Caco-2 (cell line): ENCODE data around the gene CDC42EP3. TPM values are rescaled to one million over a fixed set of nuclear protein-coding genes. Genes with fewer than 3 reads are reported as not detected.

Experiments
- BruUV-seq: library from RNA; stranded (reverse); fragments of 400-500 nt; replicated peaks from 2 replicates; lab custom pipeline; 2021; lab: Mats Ljungman, UMichigan
- CTCF ChIA-PET: fragments of 300-600 bp; sonication (Branson Sonifier 250); formaldehyde crosslinking; loops from one replicate; lab custom pipeline; 2022; ENCODE audit warnings: antibody characterized with exemption; lab: Charles Lee
- POLR2A ChIA-PET: fragments of 300-600 bp; sonication (Branson Sonifier 250); formaldehyde crosslinking; loops from one replicate; lab custom pipeline; 2022; ENCODE audit warnings: antibody characterized with exemption; lab: Charles Lee
- DNase-seq, 2 experiments: peaks; one replicate each; pipeline versions ENCODE4 v3.0.0 to v3.0.0-alpha.2; 2020 to 2022
- H3K27me3 ChIP-seq: replicated peaks from 2 replicates; pipeline ENCODE4 v1.6.0; 2011; ENCODE audit warnings: low read length; ENCODE audit not compliant: control insufficient read depth, insufficient read depth
- H3K36me3 ChIP-seq: 2 replicates; pipeline ENCODE4 v1.5.1; 2011; ENCODE audit warnings: low read length; ENCODE audit not compliant: control insufficient read depth, insufficient read depth
- H3K4me1 ChIP-seq: fragments of 250-450 bp; sonication (Bioruptor Pico); 2 replicates; pipeline ENCODE4 v1.5.1; 2020; ENCODE audit warnings: mild to moderate bottlenecking
- H3K4me3 ChIP-seq: 2 replicates; pipeline ENCODE4 v1.5.1; 2011; ENCODE audit warnings: low read depth, mild to moderate bottlenecking, control low read depth, low read length
- H3K9me3 ChIP-seq: fragments of 250-450 bp; sonication (Bioruptor Pico); 2 replicates; pipeline ENCODE4 v1.5.1; 2020; ENCODE audit warnings: mild to moderate bottlenecking, moderate library complexity
- H3K27ac Mint-ChIP-seq: one replicate; pipeline ENCODE4 v1.8.0; 2022; ENCODE audit warnings: mixed read lengths; ENCODE audit not compliant: unreplicated experiment
- H3K27me3 Mint-ChIP-seq: one replicate; pipeline ENCODE4 v1.8.0; 2022; ENCODE audit warnings: mixed read lengths; ENCODE audit not compliant: insufficient read depth, unreplicated experiment
- H3K36me3 Mint-ChIP-seq: one replicate; pipeline ENCODE4 v1.8.0; 2022; ENCODE audit warnings: mild to moderate bottlenecking, mixed read lengths; ENCODE audit not compliant: insufficient read depth, unreplicated experiment
- H3K4me1 Mint-ChIP-seq: one replicate; pipeline ENCODE4 v1.8.0; 2022; ENCODE audit warnings: low read depth, mixed read lengths; ENCODE audit not compliant: unreplicated experiment
- H3K4me3 Mint-ChIP-seq: one replicate; pipeline ENCODE4 v1.8.0; 2022; ENCODE audit warnings: mild to moderate bottlenecking, moderate library complexity, mixed read lengths; ENCODE audit not compliant: unreplicated experiment
- H3K9me3 Mint-ChIP-seq: one replicate; pipeline ENCODE4 v1.8.0; 2022; ENCODE audit warnings: mixed read lengths; ENCODE audit not compliant: unreplicated experiment
- CTCF ChIP-seq, 2 experiments: fragments of 200-600 bp in 1 of 2; IDR thresholded peaks; 1 replicate in 1 of 2; 2 replicates in 1 of 2; pipeline versions ENCODE4 v1.5.1 to v1.8.0; 2011 to 2022; ENCODE audit warnings: antibody characterized with exemption in 1 of 2, control low read depth in 1 of 2, inconsistent platforms in 1 of 2, low read depth in 1 of 2, low read length in 1 of 2, mild to moderate bottlenecking in 1 of 2, moderate library complexity in 1 of 2; ENCODE audit not compliant: insufficient read depth in 1 of 2, severe bottlenecking in 1 of 2, unreplicated experiment in 1 of 2
- intact Hi-C: fragments of 100-400 bp; cut with micrococcal nuclease; formaldehyde crosslinking; loops from one replicate; pipeline ENCODE4 v1.10.0; 2022; ENCODE audit not compliant: unreplicated experiment
- total RNA-seq: library from RNA; stranded (reverse); gene quantifications from 2 replicates; pipeline ENCODE4 v1.2.3, GENCODE V29; 2022

The CDC42EP3 gene
- total RNA-seq, 1 experiment from 2014 or later, result 95.8 TPM

GRCh38 chr2:37616677-37617005, 54.8 kb downstream of the CDC42EP3 start:
- Histone ChIP-seq H3K27me3 (no peaks in the 10 kb centered on the region), H3K9me3 (no peaks in the 10 kb centered on the region), H3K36me3 (no peaks in the 10 kb centered on the region), H3K4me1 (peaks cover 6% of the 10 kb centered on the region; the same call in 1 of the 2 replicates), H3K4me3 (no peak overlapping the region)
- no peak for TF ChIP-seq CTCF (IDR thresholded peaks at IDR 0.05; ENCODE audit: insufficient read depth in 1 of 2, low read depth in 1 of 2, low read length in 1 of 2, severe bottlenecking in 1 of 2, unreplicated experiment in 1 of 2)
- intact Hi-C loops, result no loop called here
- BruUV-seq, result no TSS peak
- ChIA-PET CTCF (interaction anchor here (1.0 kb wide), 1 partner anchor 11 kb away, joined by 4 read pairs; no protein-coding TSS in a partner anchor), POLR2A (no interaction called here)
- Mint-ChIP-seq H3K9me3 (peaks cover 9% of the 10 kb centered on the region), H3K36me3 (no peaks in the 10 kb centered on the region), H3K4me3 (no peak overlapping the region), H3K4me1 (peaks cover 8% of the 10 kb centered on the region), H3K27ac (no peak overlapping the region), H3K27me3 (no peaks in the 10 kb centered on the region)
- DNase-seq, result no peak

GRCh38 chr2:37615804-37616676, 55.4 kb downstream of the CDC42EP3 start:
- Mint-ChIP-seq H3K9me3 (peaks cover 5% of the 10 kb centered on the region), H3K4me3 (no peak overlapping the region), H3K27ac (no peak overlapping the region), H3K36me3 (no peaks in the 10 kb centered on the region), H3K4me1 (peaks cover 8% of the 10 kb centered on the region), H3K27me3 (no peaks in the 10 kb centered on the region)
- no peak overlapping the region for H3K4me3 ChIP-seq
- intact Hi-C loops, result no loop called here
- POLR2A ChIA-PET, result no interaction called here
- DNase-seq, result no peak
- no peaks in the 10 kb centered on the region for H3K36me3 ChIP-seq
- no peaks in the 10 kb centered on the region for H3K27me3 ChIP-seq
- no TSS peak for BruUV-seq
- CTCF ChIA-PET, result interaction anchor here (1.0 kb wide), 1 partner anchor 10 kb away, joined by 4 read pairs; no protein-coding TSS in a partner anchor
- peaks cover 6% of the 10 kb centered on the region; the same call in 1 of the 2 replicates for H3K4me1 ChIP-seq
- no peaks in the 10 kb centered on the region for H3K9me3 ChIP-seq
- TF ChIP-seq CTCF (IDR thresholded peaks at IDR 0.05; ENCODE audit: insufficient read depth in 1 of 2, low read depth in 1 of 2, low read length in 1 of 2, severe bottlenecking in 1 of 2, unreplicated experiment in 1 of 2), result no peak

GRCh38 chr2:37614061-37614738, 57.2 kb downstream of the CDC42EP3 start:
- no peak for DNase-seq
- BruUV-seq, result no TSS peak
- Mint-ChIP-seq H3K36me3 (no peaks in the 10 kb centered on the region), H3K27me3 (no peaks in the 10 kb centered on the region), H3K27ac (peak overlapping the region; percentile 68), H3K4me3 (no peak overlapping the region), H3K9me3 (no peaks in the 10 kb centered on the region), H3K4me1 (peaks cover 8% of the 10 kb centered on the region)
- Histone ChIP-seq H3K4me3 (no peak overlapping the region), H3K36me3 (no peaks in the 10 kb centered on the region), H3K9me3 (no peaks in the 10 kb centered on the region), H3K27me3 (no peaks in the 10 kb centered on the region), H3K4me1 (peaks cover 6% of the 10 kb centered on the region; the same call in 1 of the 2 replicates)
- intact Hi-C loops, result loop anchor here (5.0 kb wide), 1 partner anchor 42 kb away; no protein-coding TSS in a partner anchor
- TF ChIP-seq CTCF (IDR thresholded peaks at IDR 0.05; ENCODE audit: insufficient read depth in 1 of 2, low read depth in 1 of 2, low read length in 1 of 2, severe bottlenecking in 1 of 2, unreplicated experiment in 1 of 2), result no peak
- CTCF ChIA-PET, result no interaction called here
- POLR2A ChIA-PET, result no interaction called here
